Psoas muscle (tissue), 8 donors: ENCODE measurements around the gene STAG3. TPM values are rescaled to one million over a fixed set of nuclear protein-coding genes. Genes with fewer than 3 reads are reported as not detected.
"Not testable (repeated sequence)": the region's sequence is repeated elsewhere in the genome, so short reads cannot be mapped to it uniquely, and the experiment has no call there.

Source experiments
- ATAC-seq, 4 donors: fragments of 200-7000 bp; cut with Tn5 transposase; one replicate each; pipeline ENCODE4 v1.9.1; 2020; ENCODE audit warnings: moderate library complexity in 3 of 4, mild to moderate bottlenecking in 2 of 4
- DNase-seq, 2 donors: peaks; one replicate each; pipeline ENCODE4 v3.0.0-alpha.2; 2020
- H3K27ac ChIP-seq: fragments of 200-600 bp; one replicate; pipeline ENCODE4 v1.8.0; 2022
- H3K27me3 ChIP-seq, 3 donors: fragments of 200-600 bp in 1 of 3; one replicate each; pipeline versions ENCODE4 v1.6.1 to v1.8.0; 2013 to 2022; ENCODE audit warnings: low read length in 2 of 3, mild to moderate bottlenecking in 2 of 3, moderate library complexity in 1 of 3; ENCODE audit not compliant: insufficient read depth in 3 of 3
- H3K36me3 ChIP-seq, 2 donors: fragments of 200-600 bp in 1 of 2; one replicate each; pipeline versions ENCODE4 v1.6.1 to v1.8.0; 2013 to 2022; ENCODE audit warnings: low read depth in 1 of 2, mild to moderate bottlenecking in 1 of 2, moderate library complexity in 1 of 2; ENCODE audit not compliant: insufficient read depth in 1 of 2
- H3K4me1 ChIP-seq: fragments of 200-600 bp; one replicate; pipeline ENCODE4 v1.8.0; 2022
- H3K4me3 ChIP-seq: fragments of 200-600 bp; one replicate; pipeline ENCODE4 v1.8.0; 2022; ENCODE audit warnings: mild to moderate bottlenecking
- H3K9me3 ChIP-seq: fragments of 200-600 bp; one replicate; pipeline ENCODE4 v1.8.0; 2022
- CTCF ChIP-seq: fragments of 200-600 bp; IDR thresholded peaks from one replicate; pipeline ENCODE4 v1.8.0; 2022; ENCODE audit warnings: antibody characterized with exemption
- whole genome bisulfite sequencing, 3 donors: extraction: QIAGEN DNeasy Blood & Tissue Kit; methylation state at CpG; one replicate each; pipeline versions ENCODE4 v1.1.6 to v1.1.7; 2013; 5-methylcytosine and 5-hydroxymethylcytosine counted together
- intact Hi-C, 2 donors: fragments of 100-400 bp; cut with DNase I; formaldehyde crosslinking; loops; one replicate each; pipeline versions ENCODE4 v1.11.0 to v1.14.2; 2022
- polyA plus RNA-seq, 3 donors: library from polyadenylated mRNA; stranded (reverse); fragments of 200-250 nt; gene quantifications; one replicate each; pipeline ENCODE4 v1.2.3, GENCODE V29; 2013
- total RNA-seq, 4 donors: library from RNA; stranded (reverse); fragmentation: NEBNext Ultra II Directional in 2 of 4; extraction: Animal tissue kit (Norgen Biotek cat#: 25700) in 2 of 4; gene quantifications; one replicate each; pipeline versions ENCODE4 v1.2.1 to v1.2.4, GENCODE V29; 2021 to 2023
- donor health status: healthy with polysubstance abuse.
- donor health status: DM: no; HTN: no; CAD: no; lungs with moderate emphysema.
- donor health status: Bipolar disorder and iron deficiency.
- donor health status: healthy.
- donor health status: DM: yes; HTN: yes; CAD: no.
- donor health status: DM: no; HTN: no; CAD: no.
- donor health status: DM: no; HTN: no; CAD: no.
- donor health status: DM: yes; HTN: yes; CAD: no.

STAG3 gene
- total and polyA plus RNA-seq, 7 donors: 0.18 to 0.86 (median 0.50) TPM

GRCh38 chr7:100192969-100193368, 15.3 kb downstream of the STAG3 start:
- DNase-seq (no peak), ATAC-seq (no peak)
- no peak for TF ChIP-seq CTCF
- H3K4me1 ChIP-seq: no peaks in the 10 kb centered on the region
- no peak overlapping the region for H3K4me3 ChIP-seq
- intact Hi-C loops: no loop called here
- 69 to 88% (median 80%) methylated on average over 3 of the region's 3 CpGs for whole genome bisulfite sequencing, 3 donors
- H3K36me3 ChIP-seq: no peaks in the 10 kb centered on the region
- no peaks in the 10 kb centered on the region for H3K9me3 ChIP-seq
- peaks cover 0 to 4% (median 0%) of the 10 kb centered on the region in 3 donors for H3K27me3 ChIP-seq
- no peak overlapping the region for H3K27ac ChIP-seq

GRCh38 chr7:100195222-100195621, 17.5 kb downstream of the STAG3 start:
- no peak for ATAC-seq

DNA sequence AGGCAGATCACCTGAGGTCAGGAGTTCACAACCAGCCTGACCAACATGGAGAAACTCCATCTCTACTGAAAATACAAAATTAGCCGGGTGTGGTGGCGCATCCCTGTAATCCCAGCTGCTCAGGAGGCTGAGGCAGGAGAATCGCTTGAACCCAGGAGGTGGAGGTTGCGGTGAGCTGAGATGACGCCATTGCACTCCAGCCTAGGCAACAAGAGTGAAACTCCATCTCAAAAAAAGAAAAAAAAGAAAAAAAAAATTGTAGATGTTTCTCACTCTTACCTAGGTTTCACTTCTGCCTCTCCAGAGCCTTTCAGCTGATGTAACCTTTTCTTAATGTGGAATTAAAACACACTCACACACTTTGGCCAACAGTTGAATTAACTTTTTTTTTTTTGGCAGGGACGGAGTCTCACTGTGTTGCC, 18.2 kb downstream of the STAG3 start:
- H3K4me3 ChIP-seq, DNase-seq, ATAC-seq, H3K36me3 ChIP-seq, H3K27me3 ChIP-seq, H3K9me3 ChIP-seq, H3K27ac ChIP-seq, H3K4me1 ChIP-seq, intact Hi-C loops: not testable (repeated sequence)
- WGBS, 3 donors: 93 to 96% (median 94%) methylated on average over 6 of the region's 6 CpGs

More at GRCh38 chr7:100195222-100195621, 17.5 kb downstream of the STAG3 start:
- H3K9me3 ChIP-seq: no peaks in the 10 kb centered on the region
- no peak for TF ChIP-seq CTCF
- H3K4me1 ChIP-seq: no peaks in the 10 kb centered on the region
- no peak overlapping the region for H3K4me3 ChIP-seq
- no peaks in the 10 kb centered on the region for H3K36me3 ChIP-seq
- peaks cover 0 to 4% (median 2%) of the 10 kb centered on the region in 3 donors for H3K27me3 ChIP-seq
- no peak overlapping the region for H3K27ac ChIP-seq
- WGBS, 3 donors: 81 to 86% (median 82%) methylated on average over 2 of the region's 2 CpGs
- intact Hi-C loops: no loop called here
- DNase-seq: no peak

DNA sequence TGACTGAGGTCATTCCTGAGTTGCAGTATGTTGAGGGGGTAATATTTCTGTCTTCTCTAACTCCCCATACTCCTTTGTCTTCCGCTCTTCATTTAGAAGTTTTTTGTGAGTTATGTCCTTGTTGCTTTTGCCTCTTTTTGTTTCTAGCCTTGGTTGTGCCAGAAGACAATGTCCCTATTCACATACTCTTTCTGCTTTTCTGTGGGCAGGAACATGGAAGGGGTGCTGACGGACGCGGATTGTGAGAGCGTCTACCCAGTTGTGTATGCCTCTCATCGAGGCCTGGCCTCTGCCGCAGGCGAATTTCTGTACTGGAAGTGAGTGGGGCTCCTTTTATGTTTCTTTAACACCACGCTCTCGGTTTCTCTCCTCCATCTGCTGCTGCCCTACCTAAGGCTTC, 20.5 kb downstream of the STAG3 start:
- Histone ChIP-seq H3K9me3 (no peaks in the 10 kb centered on the region), H3K27ac (no peak overlapping the region), H3K36me3 (no peaks in the 10 kb centered on the region), H3K4me3 (no peak overlapping the region), H3K27me3 (peaks cover 0 to 4% (median 2%) of the 10 kb centered on the region in 3 donors), H3K4me1 (no peaks in the 10 kb centered on the region)
- TF ChIP-seq CTCF: no peak
- 90 to 94% (median 92%) methylated on average over 10 of the region's 10 CpGs for WGBS, 3 donors
- ATAC-seq (no peak), DNase-seq (no peak)
- intact Hi-C loops: no loop called here

- no peaks in the 10 kb centered on the region for H3K9me3 ChIP-seq
- intact Hi-C loops: no loop called here
- ATAC-seq (no peak), DNase-seq (no peak)
- no peaks in the 10 kb centered on the region for H3K4me1 ChIP-seq
- H3K27ac ChIP-seq: no peak overlapping the region
- WGBS, 3 donors: 83 to 87% (median 85%) methylated on average over 11 of the region's 11 CpGs
- H3K36me3 ChIP-seq: no peaks in the 10 kb centered on the region
- TF ChIP-seq CTCF: no peak
- peaks cover 0 to 2% (median 0%) of the 10 kb centered on the region in 3 donors for H3K27me3 ChIP-seq
- H3K4me3 ChIP-seq: no peak overlapping the region
Observed at GRCh38 chr7:100200693-100201092, 23.0 kb downstream of the STAG3 start.
